HepG2 (cell line): Measurements from ENCODE around the gene RAD9A. TPM values are rescaled to one million over a fixed set of nuclear protein-coding genes. Genes with fewer than 3 reads are reported as not detected.
"Not testable (repeated sequence)": the region's sequence is repeated elsewhere in the genome, so short reads cannot be mapped to it uniquely, and the experiment has no call there.

ENCODE experiments used
- ATAC-seq: fragments of 200-7000 bp; cut with Tn5 transposase; 3 replicates; pipeline ENCODE4 v1.9.1; 2020; ENCODE audit warnings: mild to moderate bottlenecking, moderate library complexity
- BruUV-seq: library from RNA; stranded (reverse); fragments of 400-500 nt; replicated peaks from 2 replicates; lab custom pipeline; 2021; lab: Mats Ljungman, UMichigan
- CTCF ChIA-PET: fragments of 300-600 bp; formaldehyde crosslinking; extraction: SDS; loops from one replicate; lab custom pipeline; 2021; ENCODE audit warnings: low total read pairs, inconsistent platforms, low intra/inter-chr PET ratio; lab: Yijun Ruan, JAX
- POLR2A ChIA-PET: fragments of 350-600 bp; sonication (Branson Sonifier 250); formaldehyde crosslinking; loops from one replicate; lab custom pipeline; 2020; ENCODE audit warnings: antibody characterized with exemption, inconsistent platforms; lab: Yijun Ruan, JAX
- DNase-seq: peaks from one replicate; pipeline ENCODE4 v3.0.0-alpha.2; 2015; ENCODE audit warnings: low spot score
- FAIRE-seq: peaks from 3 replicates; lab custom pipeline; 2011; peaks lifted over from hg19 to GRCh38; lab: Jason Lieb, UNC
- H2AFZ ChIP-seq: one replicate; pipeline ENCODE4 v1.6.1; 2011; ENCODE audit warnings: low read length, inconsistent platforms
- H3K27ac ChIP-seq: fragments of 300-600 bp; 3 replicates; pipeline ENCODE4 v1.8.0; 2011; ENCODE audit warnings: mixed run types, mild to moderate bottlenecking, mixed read lengths, low read length, inconsistent platforms; ENCODE audit not compliant: insufficient read depth; ENCODE audit errors: extremely low read length
- H3K27me3 ChIP-seq, 2 experiments: fragments of 200-600 bp in 1 of 2; 2 replicates in 1 of 2; 3 replicates in 1 of 2; pipeline versions ENCODE4 v1.6.0 to v1.8.0; 2011; ENCODE audit warnings: low read length in 2 of 2, mild to moderate bottlenecking in 2 of 2, moderate library complexity in 2 of 2, inconsistent platforms in 1 of 2; ENCODE audit not compliant: insufficient read depth in 2 of 2, control insufficient read depth in 1 of 2
- H3K36me3 ChIP-seq, 2 experiments: fragments of 200-600 bp in 1 of 2; replicated peaks in 1 of 2; 2 replicates in 1 of 2; 3 replicates in 1 of 2; pipeline versions ENCODE4 v1.5.1 to v1.8.0; 2011; ENCODE audit warnings: low read length in 2 of 2, inconsistent platforms in 1 of 2; ENCODE audit not compliant: insufficient read depth in 2 of 2, control insufficient read depth in 1 of 2
- H3K4me1 ChIP-seq: 2 replicates; pipeline ENCODE4 v1.5.1; 2012; ENCODE audit warnings: low read length, inconsistent platforms; ENCODE audit not compliant: insufficient read depth
- H3K4me2 ChIP-seq: 2 replicates; pipeline ENCODE4 v1.6.0; 2011; ENCODE audit warnings: low read depth, low read length, inconsistent platforms
- H3K4me3 ChIP-seq, 3 experiments: fragments of 200-600 bp in 1 of 3; sonication (generic), shearing (Covaris generic) in 1 of 3; replicated peaks in 1 of 3; 2 replicates each; pipeline ENCODE4 v1.5.1; 2011 to 2016; ENCODE audit warnings: low read length in 3 of 3, inconsistent platforms in 2 of 3, low read depth in 2 of 3, mild to moderate bottlenecking in 2 of 3, control low read depth in 1 of 3, mixed read lengths in 1 of 3; ENCODE audit not compliant: insufficient read depth in 1 of 3
- H3K79me2 ChIP-seq: one replicate; pipeline ENCODE4 v1.6.1; 2011; ENCODE audit warnings: low read length, inconsistent platforms; ENCODE audit not compliant: insufficient read depth
- H3K9ac ChIP-seq: 2 replicates; pipeline ENCODE4 v1.6.0; 2011; ENCODE audit warnings: mild to moderate bottlenecking, low read depth, low read length, inconsistent platforms; ENCODE audit not compliant: insufficient read depth
- H3K9me3 ChIP-seq: 2 replicates; pipeline ENCODE4 v1.5.1; 2012; ENCODE audit warnings: mild to moderate bottlenecking, low read length
- H4K20me1 ChIP-seq: 2 replicates; pipeline ENCODE4 v1.6.0; 2011; ENCODE audit warnings: inconsistent platforms, mild to moderate bottlenecking, low read length, moderate library complexity; ENCODE audit not compliant: insufficient read depth
- ETV5 ChIP-seq: IDR thresholded peaks from 2 replicates; pipeline ENCODE4 v1.6.1; 2018; ENCODE audit warnings: missing biosample characterization, missing genetic modification reagents, inconsistent platforms, borderline replicate concordance
- KDM5B ChIP-seq: sonication (generic); formaldehyde crosslinking; IDR thresholded peaks from 2 replicates; pipeline ENCODE4 v1.4.0; 2020; ENCODE audit warnings: missing genetic modification reagents, mild to moderate bottlenecking, borderline replicate concordance
- NR2F6 ChIP-seq, 2 experiments: IDR thresholded peaks; 2 replicates each; pipeline ENCODE4 v1.6.1; 2016; ENCODE audit warnings: antibody characterized with exemption in 1 of 2, mild to moderate bottlenecking in 1 of 2
- RARA ChIP-seq: IDR thresholded peaks from 2 replicates; pipeline ENCODE4 v1.6.1; 2016; ENCODE audit warnings: missing genetic modification reagents, missing compliant biosample characterization
- SAP130 ChIP-seq: IDR thresholded peaks from 2 replicates; pipeline ENCODE4 v1.6.1; 2016; ENCODE audit warnings: low read depth
- TBX2 ChIP-seq: sonication (generic); formaldehyde crosslinking; IDR thresholded peaks from 2 replicates; pipeline ENCODE4 v1.5.0; 2020; ENCODE audit warnings: missing genetic modification reagents, mild to moderate bottlenecking, borderline replicate concordance
- ZFP82 ChIP-seq: sonication (generic); formaldehyde crosslinking; IDR thresholded peaks from 2 replicates; pipeline ENCODE4 v1.5.1; 2020; ENCODE audit warnings: mild to moderate bottlenecking, missing genetic modification reagents, borderline replicate concordance
- ZNF460 ChIP-seq: sonication (generic); formaldehyde crosslinking; IDR thresholded peaks from 2 replicates; pipeline ENCODE4 v1.5.1; 2020; ENCODE audit warnings: missing genetic modification reagents, mild to moderate bottlenecking, borderline replicate concordance
- ZNF556 ChIP-seq: sonication (generic); formaldehyde crosslinking; IDR thresholded peaks from 2 replicates; pipeline ENCODE4 v1.4.0; 2020; ENCODE audit warnings: mild to moderate bottlenecking, missing genetic modification reagents, borderline replicate concordance
- ZNF614 ChIP-seq: IDR thresholded peaks from 2 replicates; pipeline ENCODE4 v1.6.1; 2018; ENCODE audit warnings: missing biosample characterization, missing genetic modification reagents, inconsistent platforms, borderline replicate concordance
- WGBS: methylation state at CpG from one replicate; pipeline ENCODE4 v1.1.6; 2017; ENCODE audit warnings: low lambda C conversion rate; 5-methylcytosine and 5-hydroxymethylcytosine counted together
- in situ Hi-C: cut with HindIII; loops from 2 replicates; pipeline ENCODE4 v1.10.0; 2017; ENCODE audit warnings: low pct_unique_long_range_greater_than_20kb; ENCODE audit not compliant: extremely low pct_ligation_motif_present
- intact Hi-C: fragments of 100-400 bp; cut with micrococcal nuclease; formaldehyde crosslinking; loops from one replicate; pipeline ENCODE4 v1.10.0; 2022; ENCODE audit not compliant: unreplicated experiment
- polyA plus RNA-seq, 8 experiments: library from polyadenylated mRNA; depleted of rRNA in 3 of 8; stranded (reverse) in 7 of 8; unstranded in 1 of 8; fragments of >200 nt; fragmentation: Illumina TruSeq in 4 of 8; extraction: Trizol in 4 of 8; gene quantifications; 2 replicates each; pipeline versions ENCODE4 v1.2.1 to v1.2.3, GENCODE V29; 2011 to 2016; ENCODE audit warnings: low read depth in 4 of 8, missing spikeins in 1 of 8, mixed read lengths in 1 of 8; ENCODE audit not compliant: insufficient read depth in 1 of 8
- total RNA-seq, 5 experiments: library from RNA; depleted of rRNA; stranded (reverse); fragments of >200 nt; fragmentation: Illumina TruSeq; extraction: Trizol; gene quantifications; 2 replicates each; pipeline ENCODE4 v1.2.3, GENCODE V29; 2016; ENCODE audit warnings: low read depth in 1 of 5
- TF ChIP-seq, protein P1 (sequence below): sonication (generic); formaldehyde crosslinking; IDR thresholded peaks from 2 replicates; pipeline ENCODE4 v1.9.0; 2022; ENCODE audit warnings: low read depth, missing genetic modification reagents
- TF ChIP-seq, protein P2 (sequence below): sonication (generic); formaldehyde crosslinking; IDR thresholded peaks from 2 replicates; pipeline ENCODE4 v1.5.1; 2020; ENCODE audit warnings: missing genetic modification reagents, mild to moderate bottlenecking, borderline replicate concordance
- TF ChIP-seq, protein P3 (sequence below): sonication (generic); formaldehyde crosslinking; IDR thresholded peaks from 2 replicates; pipeline ENCODE4 v1.4.0; 2020; ENCODE audit warnings: missing genetic modification reagents, low read depth, mild to moderate bottlenecking, borderline replicate concordance

RAD9A gene
- total and polyA plus RNA-seq, 2 of the 13 experiments (the other 11 are each of a cell fraction or from before 2014, with no cell fraction given), result 10.1 to 15.7 TPM

DNA sequence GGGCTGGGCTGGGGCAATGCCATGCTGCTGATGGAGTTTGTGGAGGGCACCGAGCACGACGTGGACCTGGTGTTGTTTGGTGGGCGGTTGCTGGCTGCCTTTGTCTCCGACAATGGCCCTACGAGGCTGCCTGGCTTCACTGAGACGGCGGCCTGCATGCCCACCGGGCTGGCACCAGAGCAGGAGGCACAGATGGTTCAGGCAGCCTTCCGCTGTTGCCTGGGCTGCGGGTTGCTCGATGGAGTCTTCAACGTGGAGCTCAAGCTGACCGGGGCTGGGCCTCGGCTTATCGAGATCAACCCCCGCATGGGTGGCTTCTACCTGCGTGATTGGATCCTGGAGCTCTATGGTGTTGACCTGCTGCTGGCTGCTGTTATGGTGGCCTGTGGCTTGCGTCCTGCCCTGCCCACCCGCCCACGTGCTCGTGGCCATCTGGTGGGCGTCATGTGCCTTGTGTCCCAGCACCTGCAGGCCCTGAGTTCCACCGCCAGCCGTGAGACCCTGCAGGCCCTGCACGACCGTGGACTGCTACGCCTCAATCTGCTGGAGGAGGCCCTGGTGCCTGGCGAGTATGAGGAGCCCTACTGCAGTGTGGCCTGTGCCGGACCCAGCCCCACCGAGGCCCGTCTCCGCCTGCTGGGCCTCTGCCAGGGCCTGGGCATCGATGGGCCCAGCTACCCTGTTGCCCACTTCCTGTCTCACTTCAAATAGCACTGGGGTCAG is 32.3 kb downstream of the RAD9A start (continued):
- TF ChIP-seq, protein P1, sequence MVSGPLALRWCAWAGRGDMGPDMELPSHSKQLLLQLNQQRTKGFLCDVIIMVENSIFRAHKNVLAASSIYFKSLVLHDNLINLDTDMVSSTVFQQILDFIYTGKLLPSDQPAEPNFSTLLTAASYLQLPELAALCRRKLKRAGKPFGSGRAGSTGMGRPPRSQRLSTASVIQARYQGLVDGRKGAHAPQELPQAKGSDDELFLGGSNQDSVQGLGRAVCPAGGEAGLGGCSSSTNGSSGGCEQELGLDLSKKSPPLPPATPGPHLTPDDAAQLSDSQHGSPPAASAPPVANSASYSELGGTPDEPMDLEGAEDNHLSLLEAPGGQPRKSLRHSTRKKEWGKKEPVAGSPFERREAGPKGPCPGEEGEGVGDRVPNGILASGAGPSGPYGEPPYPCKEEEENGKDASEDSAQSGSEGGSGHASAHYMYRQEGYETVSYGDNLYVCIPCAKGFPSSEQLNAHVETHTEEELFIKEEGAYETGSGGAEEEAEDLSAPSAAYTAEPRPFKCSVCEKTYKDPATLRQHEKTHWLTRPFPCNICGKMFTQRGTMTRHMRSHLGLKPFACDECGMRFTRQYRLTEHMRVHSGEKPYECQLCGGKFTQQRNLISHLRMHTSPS, result peak; percentile 86
- TF ChIP-seq, protein P2, sequence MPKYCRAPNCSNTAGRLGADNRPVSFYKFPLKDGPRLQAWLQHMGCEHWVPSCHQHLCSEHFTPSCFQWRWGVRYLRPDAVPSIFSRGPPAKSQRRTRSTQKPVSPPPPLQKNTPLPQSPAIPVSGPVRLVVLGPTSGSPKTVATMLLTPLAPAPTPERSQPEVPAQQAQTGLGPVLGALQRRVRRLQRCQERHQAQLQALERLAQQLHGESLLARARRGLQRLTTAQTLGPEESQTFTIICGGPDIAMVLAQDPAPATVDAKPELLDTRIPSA, result no peak
- no peak for TF ChIP-seq ZFP82 (CRISPR knock-in tag)
- TF ChIP-seq, all 625 proteins: peak for 2

DNA sequence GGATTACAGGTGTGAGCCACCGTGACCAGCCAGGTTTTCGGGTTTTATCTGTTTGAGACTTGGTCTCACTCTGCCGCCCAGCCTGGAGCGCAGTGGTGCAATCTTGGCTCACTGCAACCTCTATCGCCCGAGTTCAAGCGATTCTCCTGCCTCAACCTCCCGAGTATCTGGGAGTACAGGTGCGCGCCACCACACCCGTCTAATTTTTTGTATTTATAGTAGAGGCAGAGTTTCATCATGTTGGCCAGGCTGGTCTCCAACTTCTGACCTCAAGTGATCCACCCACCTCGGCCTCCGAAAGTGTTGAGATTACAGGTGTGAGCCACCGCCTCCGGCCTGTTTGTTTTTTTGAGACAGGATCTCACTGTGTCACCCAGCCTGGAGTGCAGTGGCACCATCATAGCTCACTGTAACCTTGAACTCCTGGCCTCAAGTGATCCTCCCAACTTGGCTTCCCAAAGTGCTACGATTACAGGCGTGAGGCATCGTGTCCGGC is 35.6 kb downstream of the RAD9A start:
- DNase-seq (peak; percentile 50), FAIRE-seq (peak; percentile 83), ATAC-seq (peak; percentile 30)
- Histone ChIP-seq H2AFZ (peak overlapping the region; percentile 71), H3K4me2 (peak overlapping the region; percentile 93), H3K27ac (peak overlapping the region; percentile 85), H3K4me3 (peak overlapping the region; percentile 69 to 98 (median 90)), H3K4me1 (peaks cover 40% of the 10 kb centered on the region), H3K79me2 (peaks cover 13% of the 10 kb centered on the region), H3K9ac (peak overlapping the region; percentile 97)
- H4K20me1 ChIP-seq, H3K27me3 ChIP-seq, BruUV-seq, intact Hi-C loops, H3K9me3 ChIP-seq, CTCF ChIA-PET, H3K36me3 ChIP-seq: not testable (repeated sequence)
- POLR2A ChIA-PET, result interaction anchor here (0.8 to 3.0 kb wide), 10 partner anchors 9 to 74 kb away, joined by 3 to 12 read pairs (median 6); partner anchors contain the start of genes CORO1B, POLD4, PPP1CA and RAD9A
- 48% methylated on average over 19 of the region's 19 CpGs for WGBS
- in situ Hi-C loops, result loop anchor here (5.0 kb wide), 1 partner anchor 35 kb away; no protein-coding TSS in a partner anchor
- TF ChIP-seq ZNF614 (CRISPR knock-in tag), result peak; percentile 14; the same call in 1 of the 2 replicates
- TF ChIP-seq ZNF460, result peak; percentile 94
- peak; percentile 93 for TF ChIP-seq RARA (CRISPR knock-in tag)
- 0 out of 2 replicates have a peak, but pooled peaks have one; percentile 1 for TF ChIP-seq ZNF556 (CRISPR knock-in tag)
- TF ChIP-seq TBX2, result peak; percentile 55; the same call in 1 of the 2 replicates
- TF ChIP-seq KDM5B (CRISPR knock-in tag), result peak; percentile 40; the same call in 1 of the 2 replicates
- peak; percentile 44 for TF ChIP-seq SAP130 (CRISPR knock-in tag)
- TF ChIP-seq, protein P3, sequence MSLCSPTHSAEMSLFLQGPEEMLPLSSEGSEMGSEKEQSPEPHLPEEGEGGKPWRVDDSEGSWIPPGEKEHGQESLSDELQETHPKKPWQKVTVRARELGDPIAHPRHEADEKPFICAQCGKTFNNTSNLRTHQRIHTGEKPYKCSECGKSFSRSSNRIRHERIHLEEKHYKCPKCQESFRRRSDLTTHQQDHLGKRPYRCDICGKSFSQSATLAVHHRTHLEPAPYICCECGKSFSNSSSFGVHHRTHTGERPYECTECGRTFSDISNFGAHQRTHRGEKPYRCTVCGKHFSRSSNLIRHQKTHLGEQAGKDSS (CRISPR knock-in tag), result 0 out of 2 replicates have a peak, but pooled peaks have one; percentile 8
- TF ChIP-seq NR2F6 (IDR thresholded peaks at IDR 0.05), result peak; percentile 70
- TF ChIP-seq NR2F6 (CRISPR knock-in tag; IDR thresholded peaks at IDR 0.05), result peak; percentile 88
- TF ChIP-seq ETV5 (CRISPR knock-in tag), result peak; percentile 39; the same call in 1 of the 2 replicates
